Loucy (cell line): ENCODE results near the gene LMX1B.

ENCODE experiments used
- H2AFZ ChIP-seq: fragments of 200-600 bp; sonication (generic); 2 replicates; pipeline ENCODE4 v1.6.0; 2016; ENCODE audit warnings: antibody characterized with exemption, mild to moderate bottlenecking, low read length, moderate library complexity
- H3F3A ChIP-seq: fragments of 200-600 bp; 2 replicates; pipeline ENCODE4 v1.6.0; 2016; ENCODE audit warnings: antibody characterized with exemption, low read depth, mild to moderate bottlenecking
- H3K27me3 ChIP-seq: fragments of 200-600 bp; sonication (generic); 2 replicates; pipeline ENCODE4 v1.6.1; 2014; ENCODE audit warnings: low read length, mild to moderate bottlenecking; ENCODE audit not compliant: insufficient read depth, poor library complexity, severe bottlenecking
- H3K36me3 ChIP-seq: fragments of 200-600 bp; sonication (generic); 2 replicates; pipeline ENCODE4 v1.6.1; 2016; ENCODE audit warnings: low read length; ENCODE audit not compliant: insufficient read depth
- H3K4me1 ChIP-seq: fragments of 200-600 bp; sonication (generic); 2 replicates; pipeline ENCODE4 v1.5.1; 2014; ENCODE audit warnings: low read length, mild to moderate bottlenecking; ENCODE audit not compliant: insufficient read depth, poor library complexity, severe bottlenecking
- H3K4me2 ChIP-seq: fragments of 200-600 bp; sonication (generic); 2 replicates; pipeline ENCODE4 v1.6.0; 2014; ENCODE audit warnings: antibody characterized with exemption, low read length, low read depth, mild to moderate bottlenecking; ENCODE audit not compliant: poor library complexity, severe bottlenecking
- H3K4me3 ChIP-seq: fragments of 200-600 bp; sonication (generic); 2 replicates; pipeline ENCODE4 v1.5.1; 2014; ENCODE audit warnings: low read length, mild to moderate bottlenecking, mixed read lengths; ENCODE audit not compliant: poor library complexity, severe bottlenecking
- H3K79me2 ChIP-seq: fragments of 200-600 bp; sonication (generic); 2 replicates; pipeline ENCODE4 v1.6.1; 2014; ENCODE audit warnings: low read length; ENCODE audit not compliant: insufficient read depth
- H3K9ac ChIP-seq: fragments of 200-600 bp; sonication (generic); 2 replicates; pipeline ENCODE4 v1.6.0; 2014; ENCODE audit warnings: mild to moderate bottlenecking, low read depth, low read length, moderate library complexity; ENCODE audit not compliant: poor library complexity, severe bottlenecking
- H3K9me2 ChIP-seq: fragments of 200-600 bp; sonication (generic); replicated peaks from 2 replicates; pipeline ENCODE4 v1.6.1; 2016; ENCODE audit warnings: low read depth, low read length, mixed read lengths
- H3K9me3 ChIP-seq: fragments of 200-600 bp; sonication (generic); 2 replicates; pipeline ENCODE4 v1.6.1; 2014; ENCODE audit warnings: mild to moderate bottlenecking, antibody characterized with exemption, low read length, low read depth; ENCODE audit not compliant: insufficient read depth
- H4K20me1 ChIP-seq: fragments of 200-600 bp; sonication (generic); 2 replicates; pipeline ENCODE4 v1.6.0; 2014; ENCODE audit warnings: antibody characterized with exemption, low read length, mild to moderate bottlenecking; ENCODE audit not compliant: insufficient read depth, poor library complexity, severe bottlenecking
- EZH2phosphoT487 ChIP-seq: fragments of 200-600 bp; IDR thresholded peaks from 2 replicates; pipeline ENCODE4 v1.6.1; 2018; ENCODE audit warnings: antibody characterized with exemption, mild to moderate bottlenecking, moderate library complexity, borderline replicate concordance
- TF ChIP-seq, protein P1 (sequence below): fragments of 200-600 bp; sonication (generic); conservative IDR thresholded peaks from 2 replicates; pipeline ENCODE4 v1.5.1; 2014; ENCODE audit warnings: mild to moderate bottlenecking, antibody characterized with exemption, low read length

The LMX1B gene

DNA sequence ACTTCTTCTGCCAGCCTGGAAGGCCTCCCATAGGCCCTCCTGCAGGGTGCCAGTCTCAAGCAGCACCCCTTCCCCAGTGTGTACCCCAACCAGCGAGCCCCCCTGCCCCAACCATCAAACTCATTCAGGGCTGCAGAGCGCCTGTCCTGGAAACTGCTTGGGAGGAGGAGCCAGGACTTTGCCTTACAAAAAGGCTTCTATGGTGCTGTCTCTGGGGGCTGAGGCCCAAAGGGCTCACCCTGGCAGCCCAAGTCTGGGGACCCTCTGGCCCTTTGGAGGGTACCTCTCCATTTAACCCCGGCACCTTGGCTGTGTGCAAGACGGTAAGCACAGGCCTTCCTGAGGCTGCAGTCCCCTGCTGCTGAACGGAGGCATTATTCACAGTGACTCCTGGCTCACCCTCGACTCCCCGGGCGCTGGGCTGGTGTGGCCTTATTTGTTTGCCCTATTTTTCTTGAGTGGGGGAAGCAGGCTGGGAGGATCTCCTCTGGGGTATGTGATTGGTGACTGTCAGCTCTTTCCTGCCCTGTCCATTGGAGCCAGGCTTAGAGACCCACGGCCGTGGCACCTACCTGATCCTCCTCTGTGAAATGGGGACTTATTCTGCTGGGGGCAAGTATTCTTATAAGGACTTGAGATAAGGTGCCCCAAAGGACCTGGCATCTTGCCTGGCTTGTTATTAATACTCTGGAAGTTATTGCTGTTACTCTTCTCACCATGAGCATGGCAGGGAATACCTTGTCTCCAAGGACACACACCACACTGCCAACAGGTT is 5.8 kb downstream of the LMX1B start:
- Histone ChIP-seq H3K4me2 (no peak overlapping the region), H4K20me1 (no peaks in the 10 kb centered on the region), H3K9me3 (no peaks in the 10 kb centered on the region), H2AFZ (no peak overlapping the region), H3K36me3 (no peaks in the 10 kb centered on the region), H3K27me3 (no peaks in the 10 kb centered on the region), H3K4me3 (no peak overlapping the region), H3K4me1 (no peaks in the 10 kb centered on the region), H3K79me2 (no peaks in the 10 kb centered on the region), H3K9me2 (no peaks in the 10 kb centered on the region), H3K9ac (no peak overlapping the region), H3F3A (no peaks in the 10 kb centered on the region)
- TF ChIP-seq, protein P1, sequence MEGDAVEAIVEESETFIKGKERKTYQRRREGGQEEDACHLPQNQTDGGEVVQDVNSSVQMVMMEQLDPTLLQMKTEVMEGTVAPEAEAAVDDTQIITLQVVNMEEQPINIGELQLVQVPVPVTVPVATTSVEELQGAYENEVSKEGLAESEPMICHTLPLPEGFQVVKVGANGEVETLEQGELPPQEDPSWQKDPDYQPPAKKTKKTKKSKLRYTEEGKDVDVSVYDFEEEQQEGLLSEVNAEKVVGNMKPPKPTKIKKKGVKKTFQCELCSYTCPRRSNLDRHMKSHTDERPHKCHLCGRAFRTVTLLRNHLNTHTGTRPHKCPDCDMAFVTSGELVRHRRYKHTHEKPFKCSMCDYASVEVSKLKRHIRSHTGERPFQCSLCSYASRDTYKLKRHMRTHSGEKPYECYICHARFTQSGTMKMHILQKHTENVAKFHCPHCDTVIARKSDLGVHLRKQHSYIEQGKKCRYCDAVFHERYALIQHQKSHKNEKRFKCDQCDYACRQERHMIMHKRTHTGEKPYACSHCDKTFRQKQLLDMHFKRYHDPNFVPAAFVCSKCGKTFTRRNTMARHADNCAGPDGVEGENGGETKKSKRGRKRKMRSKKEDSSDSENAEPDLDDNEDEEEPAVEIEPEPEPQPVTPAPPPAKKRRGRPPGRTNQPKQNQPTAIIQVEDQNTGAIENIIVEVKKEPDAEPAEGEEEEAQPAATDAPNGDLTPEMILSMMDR: no peak
- no peak for TF ChIP-seq EZH2phosphoT487

- H3K27me3 ChIP-seq: no peaks in the 10 kb centered on the region
- H3K79me2 ChIP-seq: no peaks in the 10 kb centered on the region
- H3K36me3 ChIP-seq: no peaks in the 10 kb centered on the region
- H3K9me3 ChIP-seq: no peaks in the 10 kb centered on the region
- H4K20me1 ChIP-seq: no peaks in the 10 kb centered on the region
- H3F3A ChIP-seq: no peaks in the 10 kb centered on the region
- H3K4me1 ChIP-seq: no peaks in the 10 kb centered on the region
- TF ChIP-seq, protein P1: no peak
- TF ChIP-seq EZH2phosphoT487: no peak
- H3K9me2 ChIP-seq: no peaks in the 10 kb centered on the region
- no peak overlapping the region for H3K4me2 ChIP-seq
- no peak overlapping the region for H2AFZ ChIP-seq
- H3K9ac ChIP-seq: no peak overlapping the region
- H3K4me3 ChIP-seq: no peak overlapping the region
Measured at GRCh38 chr9:126620478-126620877, 6.8 kb downstream of the LMX1B start.

- H3K4me1 ChIP-seq: no peaks in the 10 kb centered on the region
- H3K4me3 ChIP-seq: no peak overlapping the region
- no peaks in the 10 kb centered on the region for H3K9me3 ChIP-seq
- H3K27me3 ChIP-seq: no peaks in the 10 kb centered on the region
- H4K20me1 ChIP-seq: no peaks in the 10 kb centered on the region
- no peaks in the 10 kb centered on the region for H3F3A ChIP-seq
- H3K9me2 ChIP-seq: no peaks in the 10 kb centered on the region
- H3K9ac ChIP-seq: no peak overlapping the region
- no peak overlapping the region for H2AFZ ChIP-seq
- TF ChIP-seq EZH2phosphoT487: no peak
- TF ChIP-seq, protein P1: no peak
- no peaks in the 10 kb centered on the region for H3K36me3 ChIP-seq
- H3K4me2 ChIP-seq: no peak overlapping the region
- H3K79me2 ChIP-seq: no peaks in the 10 kb centered on the region
Measured at GRCh38 chr9:126621061-126621918, 7.6 kb downstream of the LMX1B start.
